Iris pigment epithelial cell (primary cell): ENCODE data around the gene MPP7.

Experiments used
- DNase-seq: peaks from one replicate; pipeline ENCODE4 v3.0.0-alpha.2; 2011; ENCODE audit warnings: low read depth

MPP7 gene

DNA sequence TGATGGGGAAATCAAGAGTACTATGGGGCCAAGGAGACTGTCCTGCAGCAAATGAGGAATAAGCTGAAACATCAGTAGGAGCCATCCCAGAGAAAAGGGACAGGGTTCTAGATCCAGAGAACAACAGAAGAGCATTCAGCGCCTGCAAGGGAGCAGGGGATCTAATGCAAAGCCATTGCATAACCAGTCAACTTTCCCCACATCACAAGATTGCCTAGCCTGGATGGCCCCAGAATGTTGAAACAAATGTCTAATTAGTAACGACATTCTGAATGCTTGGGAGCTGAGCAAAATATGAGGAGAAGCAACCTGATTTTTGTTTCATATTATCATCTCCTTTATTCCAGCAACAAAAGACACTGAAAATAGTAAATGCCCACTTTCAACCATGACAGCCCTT lies 2.7 kb upstream of the MPP7 start:
- no peak for DNase-seq

- DNase-seq: no peak
Observed at GRCh38 chr10:28304032-28304571, 1.2 kb upstream of the MPP7 start.

- DNase-seq: no peak
Observed at GRCh38 chr10:28302012-28302637, 739 bp downstream of the MPP7 start.

DNA sequence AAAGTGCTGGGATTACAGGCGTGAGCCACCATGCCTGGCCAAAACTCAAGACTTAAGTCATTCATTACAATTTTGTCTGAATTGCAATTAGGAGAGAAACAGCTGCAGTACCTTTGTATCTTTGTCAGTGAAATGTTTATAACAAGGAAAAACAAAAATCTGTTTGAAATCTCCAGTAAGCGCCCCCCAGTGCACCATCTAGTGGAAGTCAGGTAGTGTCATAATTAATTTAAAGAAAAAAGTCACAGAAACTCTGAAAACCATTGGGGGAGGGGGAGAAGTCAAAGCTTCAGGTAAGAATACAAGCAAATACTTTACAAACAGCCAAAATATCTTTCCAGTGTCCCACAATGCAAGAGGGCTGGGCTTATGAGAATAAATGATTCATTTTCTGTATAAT lies 2.8 kb downstream of the MPP7 start:
- peak; percentile 3 for DNase-seq

DNA sequence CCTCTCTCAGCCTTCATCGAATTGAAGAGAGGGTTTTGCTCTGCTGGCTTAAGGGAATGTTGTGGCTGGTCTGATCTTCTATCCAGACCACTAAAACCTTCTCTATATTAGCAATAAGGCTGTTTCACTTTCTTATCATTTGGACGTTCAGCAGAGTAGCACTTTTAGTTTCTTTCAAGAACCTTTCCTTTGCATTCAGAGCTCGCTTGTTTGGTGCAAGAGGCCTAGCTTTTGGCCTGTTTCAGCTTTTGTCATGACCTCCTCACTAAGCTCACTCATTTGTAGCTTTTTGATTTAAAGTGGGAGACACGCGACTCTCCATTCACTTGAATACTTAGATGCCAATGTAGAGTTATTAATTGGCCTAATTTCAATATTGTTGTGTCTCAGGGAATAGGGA lies 3.9 kb downstream of the MPP7 start:
- DNase-seq: no peak

DNA sequence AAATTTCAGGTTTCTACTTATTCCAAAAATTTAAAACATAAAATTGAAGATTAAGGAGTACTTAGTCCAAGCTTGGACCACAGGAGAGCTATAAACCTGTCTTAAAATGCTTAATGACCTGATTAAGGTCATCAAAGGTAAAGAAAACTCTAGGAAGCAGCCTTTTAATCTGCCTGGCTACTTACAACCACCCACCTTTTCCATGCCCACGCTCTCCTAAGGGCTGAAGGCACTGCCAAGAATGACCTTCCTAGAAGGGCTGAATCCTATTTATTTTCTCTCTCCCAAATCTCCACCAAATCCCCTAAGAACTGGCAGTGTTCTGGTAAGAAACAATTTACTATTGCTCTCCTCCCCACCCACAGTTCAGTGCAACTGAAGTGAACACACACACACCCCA lies 6.8 kb downstream of the MPP7 start:
- DNase-seq: no peak

- no peak for DNase-seq
Observed at GRCh38 chr10:28295336-28295735, 7.5 kb downstream of the MPP7 start.

DNA sequence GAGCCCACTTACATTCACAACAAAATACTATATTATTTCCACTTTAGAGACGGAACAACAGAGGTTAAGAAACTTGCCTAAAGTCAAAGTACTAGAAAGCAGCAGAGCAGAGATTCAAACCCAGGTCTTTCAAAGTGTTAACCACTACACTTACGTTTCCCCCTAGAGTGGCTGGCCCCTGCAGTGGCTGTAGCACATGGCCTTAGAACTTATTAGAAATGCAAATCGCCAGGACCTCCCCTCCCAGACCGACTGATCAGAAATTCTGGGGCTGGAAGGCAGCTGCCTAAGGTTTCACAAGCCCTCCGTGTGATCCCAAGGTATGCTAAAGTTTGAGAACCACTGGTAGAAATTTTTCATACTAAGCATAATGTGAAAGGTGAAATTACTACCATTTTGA lies 8.1 kb downstream of the MPP7 start:
- no peak for DNase-seq

GRCh38 chr10:28294169-28294532 lies 8.7 kb downstream of the MPP7 start:
- DNase-seq: no peak

DNA sequence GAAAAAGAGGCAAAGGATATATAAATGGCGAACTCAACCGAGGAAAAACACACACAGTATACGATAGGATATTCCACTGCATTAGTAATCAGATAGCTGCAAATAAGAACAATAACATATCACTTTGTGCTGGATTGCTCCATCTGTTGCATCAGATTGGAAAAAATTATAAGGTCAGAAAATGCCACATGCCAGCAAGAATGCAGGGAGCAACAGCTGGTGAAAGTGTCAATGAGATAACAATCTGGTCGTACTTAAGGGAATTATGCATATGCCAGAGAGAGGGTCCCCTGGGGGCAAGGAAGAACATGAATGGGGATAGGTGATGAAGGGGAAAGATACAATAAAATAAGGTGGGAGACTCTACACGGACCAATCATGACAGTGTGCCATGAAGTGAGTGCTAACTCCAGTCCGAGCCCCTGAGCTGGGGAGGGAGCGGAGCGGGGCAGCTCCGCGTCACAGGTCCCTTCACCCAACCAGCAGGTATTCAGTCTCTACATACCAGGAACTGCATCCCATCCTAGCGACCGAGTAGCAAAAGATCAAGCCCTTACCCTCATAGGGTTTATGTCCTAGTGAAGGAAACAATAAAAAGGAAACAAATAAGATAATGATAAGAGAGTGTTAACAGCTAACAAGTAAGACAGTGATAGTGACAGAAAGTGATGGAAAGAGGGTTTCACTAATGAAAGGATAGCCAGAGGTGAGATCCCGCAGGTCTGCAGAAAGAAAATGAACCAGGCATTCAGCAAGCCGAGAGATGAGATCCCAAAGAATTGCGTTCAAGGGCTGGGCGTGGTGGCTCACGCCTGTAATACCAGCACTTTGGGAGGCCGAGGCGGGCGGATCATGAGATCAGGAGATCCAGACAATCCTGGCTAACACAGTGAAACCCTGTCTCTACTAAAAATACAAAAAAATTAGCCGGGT lies 9.4 kb downstream of the MPP7 start:
- DNase-seq: peak; percentile 41

- DNase-seq: peak; percentile 91
Observed at GRCh38 chr10:28291881-28292297, 11.0 kb downstream of the MPP7 start.

- DNase-seq: no peak
Observed at GRCh38 chr10:28285816-28286215, 17.0 kb downstream of the MPP7 start.

DNA sequence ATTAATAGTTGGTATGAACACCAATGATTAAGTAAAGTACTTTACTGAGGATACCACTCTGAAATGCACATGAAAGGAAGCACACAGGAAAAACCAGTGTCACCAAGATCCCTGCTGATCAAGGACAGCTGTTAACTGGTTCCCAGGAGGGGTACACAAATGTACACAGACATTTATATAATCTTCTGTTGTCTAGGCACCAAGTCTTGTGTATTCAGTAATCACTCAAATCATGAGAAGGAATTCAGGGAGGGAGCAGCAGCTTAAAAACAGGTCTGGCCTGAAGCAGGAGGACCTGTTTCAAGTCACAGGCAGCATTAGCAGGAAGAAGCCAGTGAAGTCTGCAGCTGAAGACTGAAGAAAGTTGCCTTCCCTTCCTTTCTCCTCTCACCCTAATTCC lies 18.7 kb downstream of the MPP7 start:
- DNase-seq: no peak

- DNase-seq: no peak
Observed at GRCh38 chr10:28283251-28283650, 19.6 kb downstream of the MPP7 start.

DNA sequence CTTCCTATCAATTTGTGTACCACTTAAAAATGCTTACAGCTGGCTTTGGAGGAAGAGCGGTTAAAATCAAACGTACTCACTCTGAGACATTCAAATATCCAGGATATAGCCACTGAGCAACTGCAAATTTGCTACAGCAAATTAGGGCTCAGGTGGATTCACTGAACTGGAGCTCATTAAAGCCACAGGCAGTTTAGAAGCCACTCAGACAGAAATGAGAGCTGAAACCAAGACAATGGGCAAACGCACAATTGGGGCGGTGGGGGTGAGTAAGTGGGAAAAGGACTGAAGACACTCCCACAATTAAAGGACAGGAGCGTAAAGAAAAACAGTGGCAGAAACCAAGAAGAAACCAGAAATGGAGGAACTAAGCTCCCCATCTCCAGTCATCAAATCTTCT lies 20.5 kb downstream of the MPP7 start:
- no peak for DNase-seq

GRCh38 chr10:28281726-28282315 lies 21.0 kb downstream of the MPP7 start:
- DNase-seq: no peak

GRCh38 chr10:28280652-28281051 lies 22.2 kb downstream of the MPP7 start:
- DNase-seq: peak; percentile 29

DNA sequence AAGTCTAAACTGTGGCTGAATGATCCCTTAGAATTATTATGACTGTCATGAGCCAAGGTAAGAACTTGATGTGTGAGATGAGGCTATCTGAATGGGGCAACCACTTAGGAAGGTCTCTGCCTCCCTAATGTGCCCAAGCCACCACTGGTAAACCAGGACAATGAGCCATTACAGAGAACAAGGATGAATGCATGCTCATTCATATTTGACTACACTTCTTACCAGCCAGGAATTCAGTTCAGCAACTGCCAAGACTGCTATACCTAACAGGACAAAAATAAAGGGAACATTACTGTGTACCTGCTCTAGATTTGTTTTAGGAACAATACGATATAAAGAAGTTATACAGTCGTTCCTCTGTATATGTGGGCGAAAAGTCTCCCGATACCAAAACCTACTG lies 23.0 kb downstream of the MPP7 start:
- no peak for DNase-seq

DNA sequence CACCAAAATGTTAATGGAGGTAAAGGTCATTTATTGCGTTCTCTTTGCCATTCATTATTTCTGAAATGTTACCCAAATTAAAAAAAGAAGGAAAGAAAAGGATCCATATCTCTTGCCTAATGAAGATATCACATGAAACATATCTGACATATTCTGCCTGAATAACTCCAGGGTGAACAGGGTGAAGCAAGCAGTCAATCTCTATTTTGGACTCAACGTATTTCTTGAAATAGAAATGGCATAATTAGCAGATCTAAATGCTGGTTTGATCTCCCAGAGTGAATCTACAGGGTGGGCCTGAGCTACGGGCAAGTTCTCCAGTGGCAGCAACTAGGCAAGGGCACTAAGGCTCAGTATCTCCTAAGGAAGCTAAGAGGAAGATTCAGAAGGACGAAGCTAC lies 24.0 kb downstream of the MPP7 start:
- no peak for DNase-seq

- DNase-seq: no peak
Observed at GRCh38 chr10:28276384-28276783, 26.5 kb downstream of the MPP7 start.

DNA sequence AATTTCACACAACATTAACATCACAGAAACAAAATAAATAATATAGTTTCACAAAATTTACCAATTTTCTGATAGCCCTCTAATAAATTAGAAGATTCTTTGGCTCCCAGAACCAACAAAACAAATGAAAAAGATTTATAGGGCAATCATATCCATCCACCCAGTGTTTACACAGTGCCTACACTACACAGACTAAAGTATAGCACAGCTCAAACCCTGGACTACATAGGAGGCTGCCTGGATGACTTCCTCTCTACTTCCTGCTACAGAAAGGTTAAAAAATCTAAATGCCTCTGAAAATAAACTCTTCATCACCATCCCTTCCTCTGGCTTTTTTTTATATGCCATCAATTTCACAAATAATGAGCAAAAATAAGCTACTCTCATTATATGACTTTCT lies 28.4 kb downstream of the MPP7 start:
- DNase-seq: no peak

DNA sequence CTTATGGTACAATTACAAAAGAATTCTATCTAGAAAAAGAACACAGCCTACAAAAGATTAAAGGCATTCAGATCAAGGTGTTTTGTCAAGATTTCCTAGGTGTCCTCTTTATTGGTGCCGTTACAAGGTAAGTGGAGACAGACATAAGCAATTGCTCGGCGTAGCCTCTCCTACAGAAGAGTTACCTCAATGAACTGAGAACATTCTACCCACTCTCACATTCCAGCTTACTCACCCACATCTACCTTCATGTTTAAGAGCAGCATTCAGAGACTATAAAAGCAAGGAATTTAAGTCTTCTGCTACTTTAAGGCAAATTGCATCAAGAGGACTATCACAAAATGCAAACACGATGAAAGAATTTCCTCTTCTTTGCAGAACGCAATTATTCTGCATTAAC lies 29.5 kb downstream of the MPP7 start:
- no peak for DNase-seq

DNA sequence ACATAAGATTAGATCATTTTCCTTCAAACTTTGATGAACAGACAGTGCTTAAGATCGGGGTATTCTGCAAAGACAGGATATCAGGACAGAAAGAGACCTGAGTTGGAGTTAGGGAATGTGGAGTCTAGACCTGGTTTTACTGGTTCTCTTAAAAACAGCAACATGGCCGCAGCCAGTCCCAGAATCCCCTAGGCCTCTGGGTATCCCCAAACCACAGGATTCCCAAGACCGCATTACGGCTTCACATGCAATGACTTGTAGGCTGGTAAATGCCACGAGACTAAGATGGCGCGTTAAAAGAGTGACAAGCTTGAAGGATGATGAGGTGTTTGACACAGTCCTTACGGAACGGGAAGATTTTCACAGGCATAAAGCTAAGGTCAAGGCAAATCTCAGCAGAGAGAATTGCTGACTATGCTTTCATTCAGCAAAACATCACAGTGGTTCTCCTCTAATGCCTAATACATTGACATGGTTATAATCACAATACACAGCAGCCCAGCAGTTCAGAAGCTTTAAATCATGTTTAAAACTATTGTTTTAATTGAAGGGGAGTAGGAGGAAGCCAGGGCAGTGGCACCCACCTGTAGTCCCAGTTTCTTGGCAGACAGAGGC lies 32.9 kb downstream of the MPP7 start:
- no peak for DNase-seq
